Ishikawa (cell line): ENCODE measurements around the gene PIP4K2A.

Experiments used
- CEBPB ChIP-seq: IDR thresholded peaks from 2 replicates; pipeline ENCODE4 v1.6.1; 2012
- CREB1 ChIP-seq: IDR thresholded peaks from 2 replicates; pipeline ENCODE4 v1.6.1; 2012; ENCODE audit warnings: low read depth
- EGR1 ChIP-seq: IDR thresholded peaks from 2 replicates; pipeline ENCODE4 v1.6.1; 2012
- EP300 ChIP-seq: IDR thresholded peaks from 2 replicates; pipeline ENCODE4 v1.6.1; 2012; ENCODE audit warnings: borderline replicate concordance
- FOXM1 ChIP-seq: IDR thresholded peaks from 2 replicates; pipeline ENCODE4 v1.6.1; 2012; ENCODE audit warnings: low read depth, borderline replicate concordance
- NFIC ChIP-seq: IDR thresholded peaks from 2 replicates; pipeline ENCODE4 v1.6.1; 2012
- RAD21 ChIP-seq: IDR thresholded peaks from 2 replicates; pipeline ENCODE4 v1.6.1; 2012; ENCODE audit warnings: low read depth
- REST ChIP-seq: IDR thresholded peaks from 2 replicates; pipeline ENCODE4 v1.6.1; 2012; ENCODE audit warnings: low read depth, mild to moderate bottlenecking
- TAF1 ChIP-seq: IDR thresholded peaks from 2 replicates; pipeline ENCODE4 v1.6.1; 2012; ENCODE audit warnings: low read depth, mild to moderate bottlenecking
- TCF12 ChIP-seq: IDR thresholded peaks from 2 replicates; pipeline ENCODE4 v1.6.1; 2012; ENCODE audit warnings: low read depth
- TEAD4 ChIP-seq: IDR thresholded peaks from 2 replicates; pipeline ENCODE4 v1.6.1; 2012
- USF1 ChIP-seq: IDR thresholded peaks from 2 replicates; pipeline ENCODE4 v1.6.1; 2012
- YY1 ChIP-seq: IDR thresholded peaks from 2 replicates; pipeline ENCODE4 v1.6.1; 2012; ENCODE audit warnings: low read depth
- ZBTB7A ChIP-seq: IDR thresholded peaks from 2 replicates; pipeline ENCODE4 v1.6.1; 2012; ENCODE audit warnings: low read depth
- TF ChIP-seq, protein P1 (sequence below): IDR thresholded peaks from 2 replicates; pipeline ENCODE4 v1.6.1; 2012

The PIP4K2A gene

GRCh38 chr10:22670788-22671187 lies 43.6 kb downstream of the PIP4K2A start:
- TF ChIP-seq, protein P1, sequence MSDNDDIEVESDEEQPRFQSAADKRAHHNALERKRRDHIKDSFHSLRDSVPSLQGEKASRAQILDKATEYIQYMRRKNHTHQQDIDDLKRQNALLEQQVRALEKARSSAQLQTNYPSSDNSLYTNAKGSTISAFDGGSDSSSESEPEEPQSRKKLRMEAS = no peak
- TF ChIP-seq RAD21 = no peak
- TF ChIP-seq TEAD4 = no peak
- TF ChIP-seq ZBTB7A = no peak
- TF ChIP-seq TAF1 = no peak
- no peak for TF ChIP-seq NFIC
- TF ChIP-seq FOXM1 = no peak
- TF ChIP-seq CREB1 = no peak
- TF ChIP-seq CEBPB = no peak
- TF ChIP-seq USF1 = no peak
- no peak for TF ChIP-seq REST
- no peak for TF ChIP-seq TCF12
- no peak for TF ChIP-seq YY1
- no peak for TF ChIP-seq EGR1
- no peak for TF ChIP-seq EP300

DNA sequence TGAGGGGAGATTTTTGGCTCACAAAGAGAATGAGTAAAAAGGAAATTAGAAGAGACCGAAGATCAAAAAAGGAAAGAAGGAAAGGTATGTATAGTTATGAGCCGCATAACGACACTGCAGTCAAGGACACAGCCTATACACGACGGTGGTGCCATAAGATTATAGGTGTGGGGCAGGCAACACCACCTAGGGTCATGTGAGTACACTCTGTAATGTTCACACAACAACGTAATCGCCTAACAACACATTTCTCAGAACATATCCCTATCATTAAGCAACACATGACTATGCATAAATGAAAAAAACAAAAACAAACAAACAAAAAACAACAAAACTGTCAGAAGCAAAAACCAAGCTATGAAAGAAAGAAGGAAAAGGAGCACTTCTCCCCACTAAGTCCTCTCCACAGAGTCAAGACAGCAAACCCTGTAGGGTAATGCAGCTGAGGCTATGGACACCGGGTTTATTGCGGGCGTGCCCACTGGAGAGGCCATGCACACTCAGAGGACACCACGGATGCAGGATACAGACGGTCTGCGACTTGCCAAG lies 45.1 kb downstream of the PIP4K2A start:
- TF ChIP-seq YY1 (no peak), TAF1 (no peak), USF1 (no peak), EGR1 (no peak), TCF12 (no peak), REST (no peak), NFIC (no peak), ZBTB7A (no peak), RAD21 (no peak), EP300 (no peak)

GRCh38 chr10:22667093-22667480 lies 47.3 kb downstream of the PIP4K2A start:
- no peak for TF ChIP-seq EGR1
- no peak for TF ChIP-seq TAF1
- TF ChIP-seq USF1 = no peak

- TF ChIP-seq EP300 (no peak), EGR1 (no peak), YY1 (no peak), ZBTB7A (no peak), USF1 (no peak)
These were observed 47.9 kb downstream of the PIP4K2A start for GRCh38 chr10:22666287-22667092.

- TF ChIP-seq TEAD4 (no peak), CEBPB (no peak), USF1 (no peak), FOXM1 (no peak), REST (no peak), ZBTB7A (no peak), TAF1 (no peak), EGR1 (no peak), EP300 (no peak), NFIC (no peak), RAD21 (no peak), CREB1 (no peak), YY1 (no peak), TCF12 (no peak)
- TF ChIP-seq, protein P1 = no peak
These were observed 49.0 kb downstream of the PIP4K2A start for GRCh38 chr10:22665329-22665728.
